Measurements from ENCODE around the gene TMEM62.

GRCh38 chr15:43187544-43188155 lies 54.3 kb downstream of the TMEM62 start:
- TF ChIP-seq CTCF (conservative IDR thresholded peaks at IDR 0.05) = peak; percentile 81
- no peak for TF ChIP-seq ZFX (IDR thresholded peaks at IDR 0.05)
